IPS-20b (cell line): ENCODE measurements around the gene ANAPC16.
A peak's percentile ranks its signal among the peaks of the same experiment; 100 is the strongest.
"Not testable (repeated sequence)": the region's sequence is repeated elsewhere in the genome, so short reads cannot be mapped to it uniquely, and the experiment has no call there.

Experiments used
- H3K27ac ChIP-seq: one replicate; pipeline ENCODE4 v1.5.1; 2013; ENCODE audit warnings: low read length
- H3K27me3 ChIP-seq: 2 replicates; pipeline ENCODE4 v1.6.1; 2013; ENCODE audit warnings: mild to moderate bottlenecking, low read length, inconsistent platforms; ENCODE audit not compliant: insufficient read depth
- H3K36me3 ChIP-seq: 2 replicates; pipeline ENCODE4 v1.6.1; 2013; ENCODE audit warnings: low read depth, mild to moderate bottlenecking, inconsistent platforms, low read length, moderate library complexity; ENCODE audit not compliant: insufficient read depth
- H3K4me1 ChIP-seq: 2 replicates; pipeline ENCODE4 v1.6.1; 2013; ENCODE audit warnings: mild to moderate bottlenecking, control low read depth, inconsistent platforms, low read length, moderate library complexity; ENCODE audit not compliant: insufficient read depth
- H3K4me3 ChIP-seq: 2 replicates; pipeline ENCODE4 v1.5.1; 2013; ENCODE audit warnings: mild to moderate bottlenecking, low read length, inconsistent platforms
- H3K9ac ChIP-seq: 2 replicates; pipeline ENCODE4 v1.6.1; 2013; ENCODE audit warnings: low read depth, mild to moderate bottlenecking, inconsistent platforms, low read length, moderate library complexity
- H3K9me3 ChIP-seq: 2 replicates; pipeline ENCODE4 v1.6.1; 2013; ENCODE audit warnings: mild to moderate bottlenecking, low read depth, low read length, inconsistent platforms; ENCODE audit not compliant: insufficient read depth

The ANAPC16 gene

DNA sequence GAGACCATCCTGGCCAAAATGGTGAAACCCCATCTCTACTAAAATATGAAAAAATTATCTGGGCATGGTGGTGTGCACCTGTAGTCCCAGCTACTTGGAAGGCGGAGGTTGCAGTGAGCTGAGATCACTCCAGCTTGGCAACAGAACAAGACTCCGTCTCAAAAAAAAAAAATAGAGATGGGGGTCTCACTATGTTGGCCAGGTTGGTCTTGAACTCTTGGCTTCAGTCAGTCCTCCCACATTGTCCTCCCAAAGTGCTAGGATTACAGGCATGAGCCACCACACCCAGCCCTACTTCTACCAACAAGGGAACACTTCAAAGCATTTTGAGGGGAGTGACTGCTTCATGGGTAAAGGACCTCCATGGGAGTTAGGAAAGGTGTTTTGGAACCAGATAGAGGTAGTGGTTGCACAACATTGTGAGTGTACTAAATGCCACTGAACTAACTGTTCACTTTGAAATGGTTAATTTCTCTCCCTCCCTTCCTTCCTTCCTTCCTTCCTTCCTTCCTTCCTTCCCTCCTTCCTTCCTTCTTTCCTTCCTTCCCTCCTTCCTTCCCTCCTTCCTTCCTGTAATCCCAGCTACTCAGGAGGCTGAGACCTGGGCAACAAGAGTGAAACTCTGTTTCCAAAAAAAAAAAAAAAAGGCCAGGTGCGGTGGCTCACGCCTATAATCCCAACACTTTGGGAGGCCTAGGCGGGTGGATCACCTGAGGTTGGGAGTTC, 52.8 kb downstream of the ANAPC16 start:
- not testable (repeated sequence) for H3K27me3 ChIP-seq, H3K27ac ChIP-seq, H3K4me1 ChIP-seq, H3K9me3 ChIP-seq, H3K4me3 ChIP-seq, H3K36me3 ChIP-seq, H3K9ac ChIP-seq

DNA sequence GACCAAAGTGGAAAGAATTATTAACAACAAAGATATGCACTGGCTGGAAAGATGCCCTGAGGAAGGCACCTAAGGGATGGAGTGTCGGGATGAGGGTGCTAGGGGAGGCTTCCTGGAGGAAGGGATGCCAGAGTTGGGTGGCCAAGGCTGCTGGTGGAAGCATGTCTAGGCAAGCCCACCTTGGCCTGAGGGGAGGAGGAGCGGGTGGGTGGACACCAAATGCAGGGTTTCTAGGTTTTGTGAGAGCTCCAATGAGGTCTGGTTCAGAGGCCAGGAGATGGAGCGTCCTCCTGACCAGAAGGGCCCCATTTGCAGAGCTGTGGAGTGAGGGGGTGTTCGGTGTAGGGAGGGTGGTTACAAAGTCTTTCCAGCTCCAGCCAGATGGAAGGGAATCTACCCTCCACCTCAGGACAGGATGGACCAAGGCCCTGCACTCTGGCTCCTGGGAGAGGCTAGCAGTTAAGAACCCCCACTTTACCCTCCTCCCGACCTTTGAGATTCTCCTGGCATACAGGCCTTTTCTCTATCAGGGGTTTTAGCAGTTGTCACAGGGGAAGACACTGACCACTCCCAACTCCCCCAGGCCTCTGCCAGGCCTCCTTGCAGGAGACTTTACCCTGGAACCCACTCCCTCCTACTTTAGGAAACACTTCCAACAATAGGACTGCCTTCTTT, 54.9 kb downstream of the ANAPC16 start:
- Histone ChIP-seq H3K9me3 (no peaks in the 10 kb centered on the region), H3K9ac (no peak overlapping the region), H3K36me3 (peaks cover 10% of the 10 kb centered on the region), H3K4me3 (no peak overlapping the region), H3K27me3 (peaks cover 8% of the 10 kb centered on the region; the same call in 1 of the 2 replicates), H3K27ac (no peak overlapping the region), H3K4me1 (peaks cover 12% of the 10 kb centered on the region)

DNA sequence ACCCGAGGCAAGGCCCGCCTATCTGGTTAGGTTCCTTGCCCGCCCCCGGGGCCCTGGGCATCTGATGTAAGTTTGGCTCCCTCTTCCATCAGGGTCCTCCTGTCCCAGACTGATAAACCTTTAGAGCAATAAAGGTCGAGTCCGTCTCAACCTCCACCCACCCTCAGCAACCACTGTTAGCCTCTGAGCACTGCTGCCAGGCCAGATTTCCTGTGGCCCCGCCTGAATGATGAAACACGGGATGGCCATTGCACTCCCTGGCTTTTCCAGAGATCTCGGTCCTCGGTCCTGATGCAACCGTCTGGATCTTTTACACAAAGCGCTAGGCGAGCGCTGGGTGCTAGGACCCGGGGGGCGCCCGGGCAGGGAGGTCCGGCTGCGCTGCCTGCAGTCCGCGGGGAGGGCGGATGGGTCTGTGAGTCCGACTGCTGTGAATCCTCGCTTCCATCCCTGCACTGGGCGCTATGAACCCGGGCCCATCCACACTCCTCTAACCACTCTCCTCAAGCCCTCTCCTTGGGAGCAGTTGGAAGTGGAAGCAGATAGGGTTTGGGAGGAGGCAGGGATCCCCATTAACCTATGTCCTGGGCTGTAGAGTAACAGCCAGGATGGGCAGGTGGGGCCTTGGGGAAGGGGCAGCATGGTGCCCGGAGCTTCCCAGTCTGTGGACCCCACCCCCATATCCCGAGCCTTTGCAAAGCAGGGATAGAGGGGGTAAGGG, 57.0 kb downstream of the ANAPC16 start:
- Histone ChIP-seq H3K36me3 (peaks cover 14% of the 10 kb centered on the region), H3K4me1 (peaks cover 16% of the 10 kb centered on the region), H3K27me3 (peaks cover 8% of the 10 kb centered on the region; the same call in 1 of the 2 replicates), H3K27ac (peak overlapping the region; percentile 44), H3K9me3 (no peaks in the 10 kb centered on the region), H3K9ac (peak overlapping the region; percentile 94), H3K4me3 (peak overlapping the region; percentile 97)

DNA sequence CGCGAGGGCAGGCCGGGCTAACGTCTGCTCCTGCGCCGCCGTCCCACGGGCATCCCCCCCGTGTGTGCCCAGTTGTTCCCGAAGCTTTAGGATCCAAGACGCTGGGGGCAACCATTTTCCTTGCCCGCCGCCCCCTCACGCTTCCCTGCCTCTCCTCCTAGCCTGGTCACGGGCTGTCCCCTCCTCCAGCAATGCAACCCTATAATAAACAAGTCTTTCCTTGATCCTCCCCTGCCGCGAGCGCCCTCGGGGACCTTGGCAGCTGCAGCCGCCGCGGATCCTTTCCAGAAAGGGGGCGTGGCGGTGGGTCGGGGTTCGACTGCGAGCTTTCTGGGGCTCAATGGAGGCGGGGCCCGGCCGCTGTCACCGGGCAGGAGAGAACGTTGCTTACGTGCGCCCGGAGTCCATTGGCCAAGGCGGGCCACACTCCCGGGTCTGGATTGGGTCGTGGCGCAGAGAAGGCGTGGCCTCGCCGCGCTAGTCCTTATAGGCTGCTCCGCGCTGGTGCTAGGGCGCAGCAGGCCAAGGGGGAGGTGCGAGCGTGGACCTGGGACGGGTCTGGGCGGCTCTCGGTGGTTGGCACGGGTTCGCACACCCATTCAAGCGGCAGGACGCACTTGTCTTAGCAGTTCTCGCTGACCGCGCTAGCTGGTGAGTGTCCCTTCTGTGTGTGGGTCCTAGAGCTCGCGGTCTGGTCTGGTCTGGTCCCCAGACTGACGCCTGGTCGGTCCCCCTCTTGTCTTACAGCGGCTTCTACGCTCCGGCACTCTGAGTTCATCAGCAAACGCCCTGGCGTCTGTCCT, 57.8 kb downstream of the ANAPC16 start, which contains the start of gene DDIT4:
Gene DDIT4, plus strand, starts transcription at position 515 of the 803 bp plus-strand sequence. CDS start 293 bp downstream, outside the sequence.
- H3K27me3 ChIP-seq: peaks cover 8% of the 10 kb centered on the region; the same call in 1 of the 2 replicates
- peaks cover 14% of the 10 kb centered on the region for H3K36me3 ChIP-seq
- peak within 1 kb of the TSS; percentile 44 for H3K27ac ChIP-seq
- no peaks in the 10 kb centered on the region for H3K9me3 ChIP-seq
- peaks cover 16% of the 10 kb centered on the region for H3K4me1 ChIP-seq
- H3K4me3 ChIP-seq: peak within 1 kb of the TSS; percentile 97
- H3K9ac ChIP-seq: peak within 1 kb of the TSS; percentile 94

DNA sequence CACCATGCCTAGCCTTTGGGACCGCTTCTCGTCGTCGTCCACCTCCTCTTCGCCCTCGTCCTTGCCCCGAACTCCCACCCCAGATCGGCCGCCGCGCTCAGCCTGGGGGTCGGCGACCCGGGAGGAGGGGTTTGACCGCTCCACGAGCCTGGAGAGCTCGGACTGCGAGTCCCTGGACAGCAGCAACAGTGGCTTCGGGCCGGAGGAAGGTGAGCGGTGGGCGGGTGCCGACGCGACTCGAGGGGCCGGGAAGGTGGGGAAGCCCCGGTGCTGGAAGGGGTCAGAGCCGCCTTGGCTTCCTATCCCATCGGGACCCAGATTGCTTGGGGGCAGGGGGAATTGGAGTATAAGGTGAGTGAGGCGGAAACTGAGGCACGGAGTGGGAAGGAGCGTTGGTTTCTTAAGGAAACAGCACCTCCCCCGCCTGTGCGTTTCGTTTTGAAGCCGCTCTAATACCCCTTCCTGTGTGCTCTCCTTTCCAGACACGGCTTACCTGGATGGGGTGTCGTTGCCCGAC, 58.5 kb downstream of the ANAPC16 start:
- no peak overlapping the region for H3K27ac ChIP-seq
- peak overlapping the region; percentile 97 for H3K4me3 ChIP-seq
- peaks cover 14% of the 10 kb centered on the region for H3K36me3 ChIP-seq
- peaks cover 16% of the 10 kb centered on the region for H3K4me1 ChIP-seq
- peaks cover 8% of the 10 kb centered on the region; the same call in 1 of the 2 replicates for H3K27me3 ChIP-seq
- H3K9ac ChIP-seq: peak overlapping the region; percentile 89; the same call in 1 of the 2 replicates
- H3K9me3 ChIP-seq: no peaks in the 10 kb centered on the region

DNA sequence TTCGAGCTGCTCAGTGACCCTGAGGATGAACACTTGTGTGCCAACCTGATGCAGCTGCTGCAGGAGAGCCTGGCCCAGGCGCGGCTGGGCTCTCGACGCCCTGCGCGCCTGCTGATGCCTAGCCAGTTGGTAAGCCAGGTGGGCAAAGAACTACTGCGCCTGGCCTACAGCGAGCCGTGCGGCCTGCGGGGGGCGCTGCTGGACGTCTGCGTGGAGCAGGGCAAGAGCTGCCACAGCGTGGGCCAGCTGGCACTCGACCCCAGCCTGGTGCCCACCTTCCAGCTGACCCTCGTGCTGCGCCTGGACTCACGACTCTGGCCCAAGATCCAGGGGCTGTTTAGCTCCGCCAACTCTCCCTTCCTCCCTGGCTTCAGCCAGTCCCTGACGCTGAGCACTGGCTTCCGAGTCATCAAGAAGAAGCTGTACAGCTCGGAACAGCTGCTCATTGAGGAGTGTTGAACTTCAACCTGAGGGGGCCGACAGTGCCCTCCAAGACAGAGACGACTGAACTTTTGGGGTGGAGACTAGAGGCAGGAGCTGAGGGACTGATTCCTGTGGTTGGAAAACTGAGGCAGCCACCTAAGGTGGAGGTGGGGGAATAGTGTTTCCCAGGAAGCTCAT, 59.0 kb downstream of the ANAPC16 start:
- Histone ChIP-seq H3K9ac (peak overlapping the region; percentile 89; the same call in 1 of the 2 replicates), H3K27me3 (peaks cover 8% of the 10 kb centered on the region; the same call in 1 of the 2 replicates), H3K4me3 (peak overlapping the region; percentile 97), H3K36me3 (peaks cover 14% of the 10 kb centered on the region), H3K9me3 (no peaks in the 10 kb centered on the region), H3K27ac (no peak overlapping the region), H3K4me1 (peaks cover 16% of the 10 kb centered on the region)

DNA sequence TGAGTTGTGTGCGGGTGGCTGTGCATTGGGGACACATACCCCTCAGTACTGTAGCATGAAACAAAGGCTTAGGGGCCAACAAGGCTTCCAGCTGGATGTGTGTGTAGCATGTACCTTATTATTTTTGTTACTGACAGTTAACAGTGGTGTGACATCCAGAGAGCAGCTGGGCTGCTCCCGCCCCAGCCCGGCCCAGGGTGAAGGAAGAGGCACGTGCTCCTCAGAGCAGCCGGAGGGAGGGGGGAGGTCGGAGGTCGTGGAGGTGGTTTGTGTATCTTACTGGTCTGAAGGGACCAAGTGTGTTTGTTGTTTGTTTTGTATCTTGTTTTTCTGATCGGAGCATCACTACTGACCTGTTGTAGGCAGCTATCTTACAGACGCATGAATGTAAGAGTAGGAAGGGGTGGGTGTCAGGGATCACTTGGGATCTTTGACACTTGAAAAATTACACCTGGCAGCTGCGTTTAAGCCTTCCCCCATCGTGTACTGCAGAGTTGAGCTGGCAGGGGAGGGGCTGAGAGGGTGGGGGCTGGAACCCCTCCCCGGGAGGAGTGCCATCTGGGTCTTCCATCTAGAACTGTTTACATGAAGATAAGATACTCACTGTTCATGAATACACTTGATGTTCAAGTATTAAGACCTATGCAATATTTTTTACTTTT, 59.7 kb downstream of the ANAPC16 start:
- peaks cover 16% of the 10 kb centered on the region for H3K4me1 ChIP-seq

DNA sequence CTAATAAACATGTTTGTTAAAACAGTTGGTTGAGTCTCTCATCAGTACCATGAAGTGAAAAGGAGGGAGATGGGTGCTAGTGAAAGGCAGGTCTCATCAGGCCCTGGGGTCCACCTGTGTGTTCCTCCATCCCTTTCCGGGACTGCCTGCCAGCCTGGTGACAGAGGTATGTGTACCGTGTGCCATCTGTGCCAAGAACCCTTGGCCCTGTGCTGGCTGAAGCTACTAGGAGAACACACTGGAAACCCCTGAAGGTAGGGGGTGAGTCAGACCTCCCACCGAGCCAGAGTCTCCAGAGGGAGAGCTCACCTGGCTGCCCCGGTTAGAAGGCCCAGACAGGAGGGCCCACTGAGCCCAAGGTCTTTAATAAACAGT, 60.2 kb downstream of the ANAPC16 start:
- Histone ChIP-seq H3K9me3 (no peaks in the 10 kb centered on the region), H3K36me3 (peaks cover 14% of the 10 kb centered on the region), H3K4me1 (peaks cover 15% of the 10 kb centered on the region), H3K27me3 (peaks cover 8% of the 10 kb centered on the region; the same call in 1 of the 2 replicates), H3K27ac (no peak overlapping the region), H3K9ac (no peak overlapping the region), H3K4me3 (no peak overlapping the region)

More for the DNA sequence above, 59.7 kb downstream of the ANAPC16 start:
- Histone ChIP-seq H3K4me3 (peak overlapping the region; percentile 97), H3K27me3 (peaks cover 8% of the 10 kb centered on the region; the same call in 1 of the 2 replicates), H3K9ac (no peak overlapping the region), H3K36me3 (peaks cover 14% of the 10 kb centered on the region), H3K9me3 (no peaks in the 10 kb centered on the region), H3K27ac (no peak overlapping the region)

DNA sequence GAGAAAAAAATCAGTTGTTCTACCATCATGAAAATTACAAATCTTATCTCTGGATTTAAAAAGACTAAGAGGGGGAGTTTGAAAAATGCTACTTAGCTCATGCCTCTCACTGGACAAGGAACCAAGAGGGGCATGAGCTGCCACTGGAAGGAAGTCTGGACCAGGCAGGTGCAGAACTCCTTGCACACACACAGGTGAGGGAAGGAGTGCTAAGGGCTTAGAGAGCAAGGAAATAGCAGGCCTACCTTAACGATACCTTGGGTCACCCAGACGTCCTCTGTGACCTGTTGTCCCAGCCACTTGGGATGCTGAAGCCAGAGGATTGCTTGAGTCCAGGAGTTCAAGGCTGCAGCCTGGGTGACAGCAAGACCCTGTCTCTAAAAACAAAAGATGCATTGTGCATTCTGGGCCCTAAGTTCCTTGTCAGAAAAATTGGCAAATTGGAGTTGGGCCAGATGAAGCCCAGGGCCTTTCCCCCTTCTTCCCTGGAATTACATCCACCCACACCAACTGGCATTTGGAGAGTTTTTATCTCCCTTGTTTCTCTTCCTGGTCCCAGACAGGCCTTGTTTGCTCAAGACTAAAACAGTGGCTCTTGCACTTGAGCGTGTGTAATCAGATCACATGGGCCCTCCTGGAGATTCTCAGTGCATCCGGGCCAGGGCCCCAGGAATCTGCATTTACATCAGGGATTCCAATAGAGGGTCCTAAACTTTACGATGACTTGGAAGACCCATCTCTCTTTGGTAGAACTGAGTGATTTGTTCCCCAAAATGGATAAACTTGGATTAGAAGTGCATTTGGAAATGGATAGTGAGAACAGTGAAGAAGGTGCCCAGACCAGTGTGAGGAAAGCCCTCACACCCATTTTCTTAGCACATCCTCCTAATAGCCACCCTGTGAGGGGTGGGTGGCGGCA, 60.9 kb downstream of the ANAPC16 start:
- Histone ChIP-seq H3K27ac (no peak overlapping the region), H3K9me3 (no peaks in the 10 kb centered on the region), H3K36me3 (peaks cover 14% of the 10 kb centered on the region), H3K4me3 (no peak overlapping the region), H3K27me3 (peaks cover 8% of the 10 kb centered on the region; the same call in 1 of the 2 replicates), H3K4me1 (peaks cover 12% of the 10 kb centered on the region), H3K9ac (no peak overlapping the region)
